ENCODE measurements around the gene TRPM3.

DNA sequence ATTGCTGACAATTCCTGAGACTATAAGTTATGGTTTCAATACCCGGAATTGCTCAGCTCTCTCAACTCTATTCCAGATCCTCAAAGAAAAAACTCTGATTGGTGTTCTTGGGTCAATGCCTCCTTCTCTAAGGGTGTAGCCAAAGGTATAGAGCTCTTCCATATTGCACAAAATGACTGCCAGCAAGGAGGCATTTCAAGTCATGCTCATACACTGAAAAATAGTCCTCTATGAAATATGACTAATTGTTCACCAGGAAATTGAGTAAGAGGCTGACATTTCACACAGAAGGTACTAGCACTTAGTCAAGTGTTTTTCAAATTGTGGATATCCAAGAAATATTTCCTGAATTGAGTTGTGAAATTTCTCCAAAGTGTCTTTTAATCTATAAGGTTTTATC, 595.9 kb downstream of the TRPM3 start:
- TF ChIP-seq, protein P1, sequence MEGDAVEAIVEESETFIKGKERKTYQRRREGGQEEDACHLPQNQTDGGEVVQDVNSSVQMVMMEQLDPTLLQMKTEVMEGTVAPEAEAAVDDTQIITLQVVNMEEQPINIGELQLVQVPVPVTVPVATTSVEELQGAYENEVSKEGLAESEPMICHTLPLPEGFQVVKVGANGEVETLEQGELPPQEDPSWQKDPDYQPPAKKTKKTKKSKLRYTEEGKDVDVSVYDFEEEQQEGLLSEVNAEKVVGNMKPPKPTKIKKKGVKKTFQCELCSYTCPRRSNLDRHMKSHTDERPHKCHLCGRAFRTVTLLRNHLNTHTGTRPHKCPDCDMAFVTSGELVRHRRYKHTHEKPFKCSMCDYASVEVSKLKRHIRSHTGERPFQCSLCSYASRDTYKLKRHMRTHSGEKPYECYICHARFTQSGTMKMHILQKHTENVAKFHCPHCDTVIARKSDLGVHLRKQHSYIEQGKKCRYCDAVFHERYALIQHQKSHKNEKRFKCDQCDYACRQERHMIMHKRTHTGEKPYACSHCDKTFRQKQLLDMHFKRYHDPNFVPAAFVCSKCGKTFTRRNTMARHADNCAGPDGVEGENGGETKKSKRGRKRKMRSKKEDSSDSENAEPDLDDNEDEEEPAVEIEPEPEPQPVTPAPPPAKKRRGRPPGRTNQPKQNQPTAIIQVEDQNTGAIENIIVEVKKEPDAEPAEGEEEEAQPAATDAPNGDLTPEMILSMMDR (conservative IDR thresholded peaks at IDR 0.05; ENCODE audit: low read depth, low read length): no peak
- TF ChIP-seq EZH2 (IDR thresholded peaks at IDR 0.05; ENCODE audit: low read length, unreplicated experiment): no peak

Data from PC-3 (cell line).